ENCODE measurements around the gene NPTX2.

- TF ChIP-seq POLR2AphosphoS5 (IDR thresholded peaks at IDR 0.05; ENCODE audit: borderline replicate concordance, low read depth, low read length), result no peak
- no peak for TF ChIP-seq EZH2 (IDR thresholded peaks at IDR 0.05)
- TF ChIP-seq FOXP2 (optimal IDR thresholded peaks at IDR 0.05; ENCODE audit: control extremely low read depth, extremely low read length, insufficient read depth), result no peak
Observed at GRCh38 chr7:98674881-98675280, 57.8 kb downstream of the NPTX2 start.
